ENCODE data around the gene LRRC56. TPM values are rescaled to one million over a fixed set of nuclear protein-coding genes. Genes with fewer than 3 reads are reported as not detected.

LRRC56 gene
- total RNA-seq, 1 donor from 2014 or later = 1.8 TPM

- no peak overlapping the region for H3K27ac Mint-ChIP-seq
- H3K4me3 Mint-ChIP-seq = no peak overlapping the region
- DNase-seq (ENCODE audit: low spot score) = no peak
- no peaks in the 10 kb centered on the region for H3K9me3 Mint-ChIP-seq
- intact Hi-C loops (cut with micrococcal nuclease) = no loop called here
- H3K4me1 Mint-ChIP-seq (ENCODE audit: low read depth) = no peaks in the 10 kb centered on the region
- peaks cover 1% of the 10 kb centered on the region for H3K36me3 Mint-ChIP-seq (ENCODE audit: low read depth)
- peaks cover 3% of the 10 kb centered on the region for H3K27me3 Mint-ChIP-seq (ENCODE audit: insufficient read depth)
Measured at GRCh38 chr11:545171-545570, 7.8 kb downstream of the LRRC56 start.

GRCh38 chr11:548700-549603 lies 11.6 kb downstream of the LRRC56 start:
- H3K27ac Mint-ChIP-seq = no peak overlapping the region
- no peaks in the 10 kb centered on the region for H3K36me3 Mint-ChIP-seq (ENCODE audit: low read depth)
- DNase-seq (ENCODE audit: low spot score) = no peak
- H3K4me1 Mint-ChIP-seq (ENCODE audit: low read depth) = no peaks in the 10 kb centered on the region
- no peak overlapping the region for H3K4me3 Mint-ChIP-seq
- intact Hi-C loops (cut with micrococcal nuclease) = no loop called here
- H3K9me3 Mint-ChIP-seq = no peaks in the 10 kb centered on the region
- H3K27me3 Mint-ChIP-seq (ENCODE audit: insufficient read depth) = peaks cover 3% of the 10 kb centered on the region

GRCh38 chr11:550021-550745 lies 12.9 kb downstream of the LRRC56 start:
- Mint-ChIP-seq H3K27ac (no peak overlapping the region), H3K4me1 (ENCODE audit: low read depth) (no peaks in the 10 kb centered on the region), H3K36me3 (ENCODE audit: low read depth) (no peaks in the 10 kb centered on the region), H3K9me3 (no peaks in the 10 kb centered on the region), H3K27me3 (ENCODE audit: insufficient read depth) (peaks cover 3% of the 10 kb centered on the region), H3K4me3 (no peak overlapping the region)
- no peak for DNase-seq (ENCODE audit: low spot score)
- intact Hi-C loops (cut with micrococcal nuclease) = no loop called here

GRCh38 chr11:550746-551085 lies 13.4 kb downstream of the LRRC56 start:
- H3K27me3 Mint-ChIP-seq (ENCODE audit: insufficient read depth) = peaks cover 3% of the 10 kb centered on the region
- intact Hi-C loops (cut with micrococcal nuclease) = no loop called here
- H3K4me3 Mint-ChIP-seq = no peak overlapping the region
- H3K4me1 Mint-ChIP-seq (ENCODE audit: low read depth) = no peaks in the 10 kb centered on the region
- no peak for DNase-seq (ENCODE audit: low spot score)
- H3K27ac Mint-ChIP-seq = no peak overlapping the region
- no peaks in the 10 kb centered on the region for H3K36me3 Mint-ChIP-seq (ENCODE audit: low read depth)
- H3K9me3 Mint-ChIP-seq = no peaks in the 10 kb centered on the region

- H3K9me3 Mint-ChIP-seq = no peaks in the 10 kb centered on the region
- intact Hi-C loops (cut with micrococcal nuclease) = no loop called here
- no peak overlapping the region for H3K27ac Mint-ChIP-seq
- no peaks in the 10 kb centered on the region for H3K4me1 Mint-ChIP-seq (ENCODE audit: low read depth)
- DNase-seq (ENCODE audit: low spot score) = no peak
- H3K4me3 Mint-ChIP-seq = no peak overlapping the region
- no peaks in the 10 kb centered on the region for H3K36me3 Mint-ChIP-seq (ENCODE audit: low read depth)
- H3K27me3 Mint-ChIP-seq (ENCODE audit: insufficient read depth) = peaks cover 3% of the 10 kb centered on the region
Measured at GRCh38 chr11:551131-551530, 13.8 kb downstream of the LRRC56 start.

DNA sequence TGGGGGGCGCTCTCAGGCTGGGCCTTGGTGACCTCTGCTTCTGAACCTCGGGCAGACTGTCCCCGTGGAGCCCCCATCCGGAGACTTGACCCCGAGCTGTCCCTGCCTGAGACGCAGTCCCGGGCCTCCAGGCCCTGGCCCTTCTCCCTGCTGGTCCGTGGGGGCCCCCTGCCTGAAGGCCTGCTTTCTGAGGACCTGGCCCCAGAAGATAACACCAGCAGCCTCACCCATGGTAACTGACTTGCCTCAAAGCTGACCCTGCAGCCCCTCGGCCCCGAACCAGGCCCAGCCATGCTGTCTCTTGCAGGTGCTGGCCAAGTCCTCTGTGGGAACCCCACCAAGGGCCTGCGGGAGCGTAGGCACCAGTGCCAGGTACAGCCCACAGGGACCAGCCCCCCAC lies 14.3 kb downstream of the LRRC56 start:
- Mint-ChIP-seq H3K27me3 (ENCODE audit: insufficient read depth) (peaks cover 6% of the 10 kb centered on the region), H3K36me3 (ENCODE audit: low read depth) (no peaks in the 10 kb centered on the region), H3K27ac (no peak overlapping the region), H3K4me1 (ENCODE audit: low read depth) (no peaks in the 10 kb centered on the region), H3K4me3 (no peak overlapping the region), H3K9me3 (no peaks in the 10 kb centered on the region)
- DNase-seq (ENCODE audit: low spot score) = no peak
- intact Hi-C loops (cut with micrococcal nuclease) = no loop called here

GRCh38 chr11:553083-553987 lies 16.0 kb downstream of the LRRC56 start:
- intact Hi-C loops (cut with micrococcal nuclease) = no loop called here

GRCh38 chr11:553988-554340 lies 16.6 kb downstream of the LRRC56 start:
- Mint-ChIP-seq H3K27me3 (ENCODE audit: insufficient read depth) (peaks cover 11% of the 10 kb centered on the region), H3K9me3 (no peaks in the 10 kb centered on the region), H3K36me3 (ENCODE audit: low read depth) (no peaks in the 10 kb centered on the region), H3K27ac (no peak overlapping the region), H3K4me1 (ENCODE audit: low read depth) (no peaks in the 10 kb centered on the region), H3K4me3 (no peak overlapping the region)
- DNase-seq (ENCODE audit: low spot score) = no peak
- intact Hi-C loops (cut with micrococcal nuclease) = loop anchor here (1.0 kb wide), 1 partner anchor 48 kb away; no protein-coding TSS in a partner anchor

More at GRCh38 chr11:553083-553987, 16.0 kb downstream of the LRRC56 start:
- no peak for DNase-seq (ENCODE audit: low spot score)
- H3K4me1 Mint-ChIP-seq (ENCODE audit: low read depth) = no peaks in the 10 kb centered on the region
- H3K27ac Mint-ChIP-seq = no peak overlapping the region
- no peak overlapping the region for H3K4me3 Mint-ChIP-seq
- H3K9me3 Mint-ChIP-seq = no peaks in the 10 kb centered on the region
- peaks cover 13% of the 10 kb centered on the region for H3K27me3 Mint-ChIP-seq (ENCODE audit: insufficient read depth)
- no peaks in the 10 kb centered on the region for H3K36me3 Mint-ChIP-seq (ENCODE audit: low read depth)

GRCh38 chr11:554428-555226 lies 17.3 kb downstream of the LRRC56 start:
- Mint-ChIP-seq H3K4me1 (ENCODE audit: low read depth) (peaks cover under 1% of the 10 kb centered on the region), H3K9me3 (no peaks in the 10 kb centered on the region), H3K4me3 (no peak overlapping the region), H3K27ac (no peak overlapping the region), H3K36me3 (ENCODE audit: low read depth) (no peaks in the 10 kb centered on the region), H3K27me3 (ENCODE audit: insufficient read depth) (peaks cover 10% of the 10 kb centered on the region)
- intact Hi-C loops (cut with micrococcal nuclease) = loop anchor here (1.0 kb wide), 4 partner anchors 17 to 169 kb away; partner anchors contain the start of genes LRRC56 and PHRF1
- peak; percentile 71 for DNase-seq (ENCODE audit: low spot score)

DNA sequence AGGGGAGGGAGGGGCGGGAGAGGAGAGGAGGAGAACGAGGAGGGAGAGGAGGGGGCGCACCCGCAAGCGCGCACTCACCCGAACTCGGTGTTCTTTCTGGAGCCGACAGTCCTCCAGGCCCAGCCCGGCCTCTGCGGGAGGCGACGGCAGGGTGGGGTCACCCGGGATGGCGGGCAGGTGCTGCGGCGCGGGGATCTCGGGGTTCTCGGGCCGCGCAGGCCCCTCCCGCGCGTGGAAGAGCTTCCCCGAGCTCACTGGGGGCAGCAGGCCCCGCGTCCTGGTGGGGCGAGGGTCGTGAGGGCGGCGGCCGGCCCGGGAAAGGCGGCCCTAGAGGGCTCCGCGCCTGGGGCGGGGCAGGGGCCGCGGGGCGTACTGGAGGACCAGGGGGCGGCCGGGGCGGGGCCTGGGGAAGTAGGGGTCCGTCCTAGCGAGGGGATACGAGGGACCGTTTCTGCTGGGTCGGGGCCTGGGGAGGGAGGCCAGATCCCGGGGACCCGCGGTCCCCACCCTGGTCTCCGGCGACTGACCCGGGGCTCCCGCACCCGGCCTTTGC lies 18.0 kb downstream of the LRRC56 start:
- no peak for DNase-seq (ENCODE audit: low spot score)
- Mint-ChIP-seq H3K27ac (no peak overlapping the region), H3K36me3 (ENCODE audit: low read depth) (no peaks in the 10 kb centered on the region), H3K9me3 (no peaks in the 10 kb centered on the region), H3K4me3 (no peak overlapping the region), H3K4me1 (ENCODE audit: low read depth) (peaks cover 6% of the 10 kb centered on the region), H3K27me3 (ENCODE audit: insufficient read depth) (peaks cover 10% of the 10 kb centered on the region)
- intact Hi-C loops (cut with micrococcal nuclease) = loop anchor here (1.0 kb wide), 3 partner anchors 18 to 168 kb away; partner anchors contain the start of genes LRRC56 and PHRF1

DNA sequence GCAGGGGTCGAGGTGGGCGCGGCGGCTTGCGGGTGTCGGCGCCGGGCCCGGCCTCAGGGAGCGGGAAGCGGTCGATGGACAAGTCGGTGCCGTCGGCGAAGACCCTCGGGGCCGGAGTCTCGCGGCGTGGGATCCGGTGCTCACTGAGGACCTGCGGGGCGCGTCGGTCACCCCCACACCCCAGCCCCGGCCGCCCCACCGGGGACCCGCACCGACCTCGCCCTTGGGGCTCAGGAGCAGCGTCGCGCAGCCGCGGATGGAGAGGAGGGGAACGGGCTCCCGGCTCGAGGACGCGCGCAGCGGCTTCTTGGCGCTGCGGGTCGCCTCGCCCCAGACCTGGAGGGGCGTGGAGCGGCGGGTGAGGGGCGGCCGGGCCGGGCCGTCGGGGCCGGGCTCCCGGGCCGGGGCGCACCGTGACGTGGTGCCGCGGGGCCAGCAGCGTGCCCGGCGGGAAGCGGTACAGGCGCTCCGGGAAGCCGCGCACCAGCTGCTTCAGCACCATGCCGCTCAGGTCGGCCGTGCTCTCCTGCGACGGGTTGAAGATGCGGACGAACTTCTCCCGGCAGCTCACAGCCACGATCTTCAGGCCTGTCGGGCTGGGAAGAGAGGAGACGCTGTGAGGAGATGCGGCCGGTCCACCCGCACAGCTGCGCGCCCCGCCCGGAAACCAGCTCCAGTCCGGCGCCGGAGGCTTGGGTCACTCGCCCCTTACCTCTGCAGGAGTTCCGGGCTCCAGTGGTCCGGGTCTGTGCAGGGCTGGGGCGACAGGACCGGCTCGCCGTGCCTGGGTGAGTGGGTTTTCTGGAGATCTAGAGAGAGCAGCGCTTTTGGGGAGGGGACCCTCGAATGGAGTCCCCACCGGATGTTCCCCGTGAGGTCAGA lies 18.7 kb downstream of the LRRC56 start:
- DNase-seq (ENCODE audit: low spot score) = no peak
- peak overlapping the region; percentile 11 for H3K4me3 Mint-ChIP-seq
- no peak overlapping the region for H3K27ac Mint-ChIP-seq
- peaks cover 6% of the 10 kb centered on the region for H3K4me1 Mint-ChIP-seq (ENCODE audit: low read depth)
- no peaks in the 10 kb centered on the region for H3K9me3 Mint-ChIP-seq
- H3K36me3 Mint-ChIP-seq (ENCODE audit: low read depth) = no peaks in the 10 kb centered on the region
- H3K27me3 Mint-ChIP-seq (ENCODE audit: insufficient read depth) = peaks cover 10% of the 10 kb centered on the region
- intact Hi-C loops (cut with micrococcal nuclease) = loop anchor here (1.0 kb wide), 3 partner anchors 19 to 167 kb away; partner anchors contain the start of genes LRRC56 and PHRF1
